GM23338 (cell line): ENCODE data around the gene TMC1. TPM values are rescaled to one million over a fixed set of nuclear protein-coding genes. Genes with fewer than 3 reads are reported as not detected.

Source experiments
- ATAC-seq: fragments of 200-7000 bp; cut with Tn5 transposase; 3 replicates; pipeline ENCODE4 v1.9.1; 2020
- DNase-seq: peaks from one replicate; pipeline ENCODE4 v3.0.0-alpha.2; 2015; ENCODE audit warnings: low spot score
- H2AFZ ChIP-seq: fragments of 200-600 bp; sonication (generic); 2 replicates; pipeline ENCODE4 v1.8.0; 2016; ENCODE audit warnings: antibody characterized with exemption, mild to moderate bottlenecking, moderate library complexity
- H3F3A ChIP-seq: fragments of 200-600 bp; sonication (generic); replicated peaks from 2 replicates; pipeline ENCODE4 v1.8.0; 2017; ENCODE audit warnings: antibody characterized with exemption, mixed run types, low read depth
- H3K27ac ChIP-seq: fragments of 200-600 bp; sonication (generic); 2 replicates; pipeline ENCODE4 v1.6.1; 2016; ENCODE audit warnings: low read depth
- H3K27me3 ChIP-seq: fragments of 200-600 bp; sonication (generic); 2 replicates; pipeline ENCODE4 v1.8.0; 2016; ENCODE audit warnings: mild to moderate bottlenecking, mixed run types, moderate library complexity; ENCODE audit not compliant: insufficient read depth
- H3K36me3 ChIP-seq: fragments of 200-600 bp; sonication (generic); 2 replicates; pipeline ENCODE4 v1.8.0; 2016; ENCODE audit warnings: mild to moderate bottlenecking; ENCODE audit not compliant: insufficient read depth
- H3K4me1 ChIP-seq: fragments of 200-600 bp; sonication (generic); 2 replicates; pipeline ENCODE4 v1.8.0; 2016; ENCODE audit warnings: mild to moderate bottlenecking, moderate library complexity; ENCODE audit not compliant: insufficient read depth
- H3K4me2 ChIP-seq: fragments of 200-600 bp; sonication (generic); 2 replicates; pipeline ENCODE4 v1.7.1; 2017; ENCODE audit warnings: mixed run types
- H3K4me3 ChIP-seq: fragments of 200-600 bp; sonication (generic); 2 replicates; pipeline ENCODE4 v1.6.1; 2016; ENCODE audit warnings: mixed run types
- H3K79me2 ChIP-seq: fragments of 200-600 bp; sonication (generic); replicated peaks from 2 replicates; pipeline ENCODE4 v1.8.0; 2017; ENCODE audit warnings: mild to moderate bottlenecking; ENCODE audit not compliant: insufficient read depth
- H3K9me2 ChIP-seq: fragments of 200-600 bp; sonication (generic); 2 replicates; pipeline ENCODE4 v1.8.0; 2017; ENCODE audit not compliant: insufficient read depth
- H4K20me1 ChIP-seq: fragments of 200-600 bp; sonication (generic); replicated peaks from 2 replicates; pipeline ENCODE4 v1.8.0; 2017; ENCODE audit warnings: mild to moderate bottlenecking; ENCODE audit not compliant: insufficient read depth
- H3K27ac Mint-ChIP-seq: 2 replicates; pipeline ENCODE4 v1.8.0; 2020; ENCODE audit warnings: inconsistent platforms, mild to moderate bottlenecking, moderate library complexity, mixed read lengths
- H3K27me3 Mint-ChIP-seq: 3 replicates; pipeline ENCODE4 v1.8.0; 2022; ENCODE audit warnings: low read depth, mild to moderate bottlenecking, moderate library complexity, mixed read lengths, inconsistent platforms; ENCODE audit not compliant: insufficient read depth, poor library complexity
- H3K36me3 Mint-ChIP-seq: 3 replicates; pipeline ENCODE4 v1.8.0; 2021; ENCODE audit warnings: low read depth, mild to moderate bottlenecking, inconsistent platforms, moderate library complexity, mixed read lengths
- H3K4me1 Mint-ChIP-seq: 3 replicates; pipeline ENCODE4 v1.8.0; 2020; ENCODE audit warnings: mild to moderate bottlenecking, inconsistent platforms, mixed read lengths
- H3K4me3 Mint-ChIP-seq: 3 replicates; pipeline ENCODE4 v1.8.0; 2021; ENCODE audit warnings: moderate library complexity, mild to moderate bottlenecking, inconsistent platforms, mixed read lengths
- H3K9me3 Mint-ChIP-seq: 3 replicates; pipeline ENCODE4 v1.8.0; 2020; ENCODE audit warnings: moderate library complexity, mild to moderate bottlenecking, inconsistent platforms, mixed read lengths
- CREB1 ChIP-seq: fragments of 250-450 bp; sonication (Bioruptor Pico); IDR thresholded peaks from 2 replicates; pipeline ENCODE4 v1.5.0; 2020; ENCODE audit warnings: low read depth, mild to moderate bottlenecking, moderate library complexity
- CTCF ChIP-seq, 2 experiments: fragments of 200-600 bp in 1 of 2; sonication (generic) in 1 of 2; conservative IDR thresholded peaks; 2 replicates each; pipeline versions ENCODE4 v1.5.1 to v1.6.1; 2016 to 2017; ENCODE audit warnings: antibody characterized with exemption in 2 of 2, low read depth in 2 of 2, mild to moderate bottlenecking in 2 of 2, moderate library complexity in 1 of 2
- ETS1 ChIP-seq: IDR thresholded peaks from 2 replicates; pipeline ENCODE4 v1.6.1; 2016; ENCODE audit warnings: antibody characterized with exemption
- EZH2 ChIP-seq: fragments of 200-600 bp; sonication (generic); IDR thresholded peaks from one replicate; pipeline ENCODE4 v1.8.0; 2017; ENCODE audit warnings: antibody characterized with exemption, mild to moderate bottlenecking, low read depth; ENCODE audit not compliant: unreplicated experiment
- EZH2phosphoT487 ChIP-seq: fragments of 200-600 bp; sonication (generic); IDR thresholded peaks from one replicate; pipeline ENCODE4 v1.8.1; 2018; ENCODE audit warnings: antibody characterized with exemption; ENCODE audit not compliant: unreplicated experiment
- JUNB ChIP-seq: IDR thresholded peaks from one replicate; pipeline ENCODE4 v1.6.1; 2016; ENCODE audit warnings: antibody characterized with exemption; ENCODE audit not compliant: unreplicated experiment
- NANOG ChIP-seq: IDR thresholded peaks from 2 replicates; pipeline ENCODE4 v1.6.1; 2016; ENCODE audit warnings: antibody characterized with exemption, borderline replicate concordance
- POLR2AphosphoS5 ChIP-seq: IDR thresholded peaks from 2 replicates; pipeline ENCODE4 v1.6.1; 2016; ENCODE audit warnings: antibody characterized with exemption, low read depth
- REST ChIP-seq: IDR thresholded peaks from one replicate; pipeline ENCODE4 v1.6.1; 2018; ENCODE audit warnings: antibody characterized with exemption; ENCODE audit not compliant: unreplicated experiment
- STAT1 ChIP-seq: IDR thresholded peaks from one replicate; pipeline ENCODE4 v1.6.1; 2016; ENCODE audit warnings: antibody characterized with exemption; ENCODE audit not compliant: unreplicated experiment
- ZNF114 ChIP-seq: fragments of 250-450 bp; sonication (Bioruptor Pico); IDR thresholded peaks from 2 replicates; pipeline ENCODE4 v1.5.0; 2020; ENCODE audit warnings: mild to moderate bottlenecking, moderate library complexity
- ZNF331 ChIP-seq: fragments of 250-450 bp; sonication (Bioruptor Pico); IDR thresholded peaks from 2 replicates; pipeline ENCODE4 v1.5.0; 2020; ENCODE audit warnings: low read depth, mild to moderate bottlenecking, moderate library complexity
- ZNF462 ChIP-seq: fragments of 250-450 bp; sonication (Bioruptor Pico); IDR thresholded peaks from 2 replicates; pipeline ENCODE4 v1.5.0; 2020; ENCODE audit warnings: mild to moderate bottlenecking, moderate library complexity
- polyA plus RNA-seq: library from polyadenylated mRNA; unstranded; fragments of >200 nt; fragmentation: Nextera tagmentation; extraction: Ambion mirVana; gene quantifications from 2 replicates; pipeline ENCODE4 v1.2.1, GENCODE V29; 2016
- total RNA-seq: library from RNA; depleted of rRNA; stranded (reverse); fragments of >200 nt; shearing (Covaris generic); gene quantifications from 2 replicates; pipeline ENCODE4 v1.2.3, GENCODE V29; 2014

TMC1 gene
- total and polyA plus RNA-seq, 2 experiments from 2014 or later, result 0.61 to 1.2 TPM

GRCh38 chr9:72826996-72827949, 305.9 kb downstream of the TMC1 start:
- H3K9me3 Mint-ChIP-seq, result no peaks in the 10 kb centered on the region
- H4K20me1 ChIP-seq, result no peaks in the 10 kb centered on the region
- H3K4me1 Mint-ChIP-seq, result peaks cover 5% of the 10 kb centered on the region; the same call in 2 of the 3 replicates
- H3K27me3 ChIP-seq, result no peaks in the 10 kb centered on the region
- H3K27ac ChIP-seq, result no peak overlapping the region
- H3K27ac Mint-ChIP-seq, result no peak overlapping the region
- no peaks in the 10 kb centered on the region for H3F3A ChIP-seq
- H3K4me2 ChIP-seq, result no peak overlapping the region
- H3K27me3 Mint-ChIP-seq, result peaks cover 2% of the 10 kb centered on the region
- ATAC-seq (no peak), DNase-seq (no peak)
- H3K4me3 ChIP-seq, result no peak overlapping the region
- no peaks in the 10 kb centered on the region for H3K36me3 ChIP-seq
- no peak overlapping the region for H3K4me3 Mint-ChIP-seq
- 0 out of 2 replicates have a peak, but pooled peaks cover under 1% of the 10 kb centered on the region for H3K4me1 ChIP-seq
- no peak overlapping the region; the same call in 1 of the 2 replicates for H2AFZ ChIP-seq
- H3K9me2 ChIP-seq, result no peaks in the 10 kb centered on the region
- TF ChIP-seq POLR2AphosphoS5 (no peak), ZNF114 (no peak), ZNF331 (CRISPR knock-in tag) (no peak), NANOG (no peak), STAT1 (no peak), CTCF (conservative IDR thresholded peaks at IDR 0.05; ENCODE audit: low read depth in 2 of 2) (no peak), JUNB (no peak), ETS1 (no peak), REST (no peak), CREB1 (CRISPR knock-in tag) (no peak), ZNF462 (no peak), EZH2 (no peak), EZH2phosphoT487 (no peak)
- H3K79me2 ChIP-seq, result no peaks in the 10 kb centered on the region
- no peaks in the 10 kb centered on the region for H3K36me3 Mint-ChIP-seq
